HT1080 (cell line): ENCODE data around the gene APOC1. TPM values are rescaled to one million over a fixed set of nuclear protein-coding genes. Genes with fewer than 3 reads are reported as not detected.

Experiments used
- DNase-seq: peaks from one replicate; pipeline ENCODE4 v3.0.0-alpha.2; 2015; ENCODE audit warnings: low read depth
- total RNA-seq: library from RNA; depleted of rRNA; stranded (reverse); fragments of >200 nt; shearing (Covaris generic); gene quantifications from 2 replicates; pipeline ENCODE4 v1.2.3, GENCODE V29; 2014; rRNA removed

APOC1 gene
- total RNA-seq, 1 experiment from 2014 or later = 2.7 TPM

DNA sequence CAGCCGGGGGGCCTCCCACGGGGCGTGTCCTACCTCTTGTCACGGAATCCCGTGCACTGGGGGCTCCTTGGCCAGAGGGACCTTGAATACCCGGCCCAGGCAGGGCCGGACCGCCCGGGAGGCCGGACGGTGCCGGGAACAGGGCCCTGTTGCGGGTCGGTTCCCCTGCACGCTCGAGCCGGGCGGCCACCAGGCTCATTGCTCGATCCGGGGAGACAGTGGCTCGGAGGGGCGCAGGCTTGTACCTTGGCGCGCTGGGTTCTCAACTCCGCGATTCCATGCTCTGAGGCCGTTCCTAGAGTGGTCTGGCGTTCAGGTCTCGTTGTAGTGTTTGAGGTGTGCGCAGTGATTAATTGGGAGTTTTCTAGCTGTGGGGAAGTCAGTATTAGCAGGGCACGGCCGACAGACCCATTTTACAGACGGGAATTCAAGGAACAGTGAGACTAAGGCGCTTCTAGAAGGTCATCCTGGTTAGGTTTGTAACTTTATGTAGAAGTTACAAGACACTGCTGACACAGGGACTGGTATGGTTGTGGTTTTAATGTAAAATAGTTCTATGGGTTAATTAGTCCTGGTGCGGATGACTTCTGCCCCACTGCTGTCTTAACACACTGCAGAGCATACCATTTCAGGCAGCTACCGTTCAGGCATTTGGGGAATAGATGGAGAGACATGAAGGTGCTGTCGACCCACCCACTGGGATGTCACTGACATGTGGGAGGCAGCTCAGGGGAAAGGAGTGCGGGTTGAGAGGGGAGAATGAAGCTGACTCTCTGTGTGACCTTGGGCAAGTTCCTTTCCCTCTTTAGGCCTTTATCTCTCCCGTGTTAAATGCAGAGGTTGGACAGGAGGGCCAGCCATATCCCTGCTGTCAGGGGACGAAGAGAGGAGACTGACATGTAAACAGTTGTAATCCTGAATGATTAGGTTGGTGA lies 41.4 kb downstream of the APOC1 start:
- no peak for DNase-seq

DNA sequence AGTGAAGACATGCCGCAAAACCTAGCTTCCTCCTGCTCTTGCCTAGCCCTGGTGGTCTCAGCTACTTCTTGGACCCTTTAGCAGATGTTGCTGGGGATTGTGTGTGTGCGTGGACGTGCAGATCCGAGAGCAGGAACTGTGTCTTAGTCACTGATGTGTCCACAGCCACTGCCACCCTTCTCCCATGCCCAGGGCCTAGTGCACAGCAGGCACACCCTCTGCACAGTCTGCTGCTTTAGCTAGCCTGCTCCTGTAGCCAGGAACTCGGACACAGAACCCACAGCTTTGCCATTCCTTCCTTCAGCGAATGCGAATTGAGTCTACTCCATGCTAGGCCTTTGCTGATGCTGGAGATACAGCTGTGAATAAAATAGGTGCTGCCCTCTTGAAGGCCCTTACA lies 43.1 kb downstream of the APOC1 start:
- no peak for DNase-seq

DNA sequence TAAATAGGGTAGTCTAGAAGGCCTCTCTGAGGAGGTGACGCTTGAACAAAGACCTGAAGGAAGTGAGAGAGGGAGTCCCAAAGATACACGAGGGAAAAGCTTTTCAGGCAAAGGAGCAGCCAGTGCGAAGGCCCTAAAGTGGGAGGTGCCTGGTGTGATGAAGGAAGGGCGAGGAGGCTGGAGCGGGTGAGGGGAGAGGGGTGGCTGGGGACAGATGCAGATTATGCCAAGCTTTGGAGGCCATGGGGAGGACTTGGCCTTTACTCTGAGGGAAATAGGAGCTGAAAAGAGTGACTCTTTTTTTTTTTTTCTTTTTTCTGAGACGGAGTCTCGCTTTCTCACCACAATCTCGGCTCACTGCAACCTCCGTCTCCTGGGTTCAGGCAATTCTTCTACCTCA lies 43.7 kb downstream of the APOC1 start:
- no peak for DNase-seq

DNA sequence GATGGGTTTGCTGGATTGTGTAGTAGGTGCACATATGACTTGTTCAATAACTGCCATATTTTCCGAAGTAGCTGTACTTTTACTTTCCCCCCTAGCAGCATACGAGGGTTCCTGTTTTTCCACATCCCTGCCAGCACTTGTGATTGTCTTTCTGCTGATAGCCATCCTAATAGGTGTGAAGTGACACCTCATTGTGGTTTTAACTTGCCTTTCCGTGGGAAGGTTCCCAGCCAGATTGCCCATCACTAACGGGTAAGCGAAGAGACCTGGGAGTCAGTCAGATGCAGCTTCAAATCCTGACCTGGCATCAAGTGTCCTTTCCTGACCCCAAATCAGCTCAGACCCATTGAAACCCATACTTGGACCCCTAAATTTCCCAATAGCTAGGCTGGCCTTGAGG lies 45.3 kb downstream of the APOC1 start:
- no peak for DNase-seq

- no peak for DNase-seq
Measured at GRCh38 chr19:44960906-44961728, 46.7 kb downstream of the APOC1 start.

GRCh38 chr19:44961821-44962220 lies 47.4 kb downstream of the APOC1 start:
- no peak for DNase-seq

GRCh38 chr19:44968118-44968517 lies 53.7 kb downstream of the APOC1 start:
- DNase-seq = no peak

DNA sequence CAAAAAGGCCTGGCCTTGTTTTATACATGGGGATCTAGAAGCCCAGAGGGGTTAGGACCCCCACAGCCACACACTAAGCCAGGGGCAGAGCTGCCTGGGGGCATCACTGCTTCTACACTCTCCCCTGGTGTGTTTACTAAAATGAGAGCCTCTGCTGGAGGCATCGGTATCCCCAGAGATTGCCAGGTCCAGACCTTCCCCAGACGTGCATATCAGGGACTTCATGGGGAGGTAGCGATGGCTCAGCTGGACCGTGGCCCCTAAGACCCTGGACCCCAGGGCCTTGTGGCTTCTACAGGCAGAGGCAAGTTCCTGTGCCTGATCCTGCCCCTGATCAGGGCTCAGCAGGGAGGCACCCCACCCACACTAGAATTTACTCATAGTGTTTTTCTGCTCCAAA lies 54.3 kb downstream of the APOC1 start:
- DNase-seq = no peak

Other genes with a start within 250 kb of the APOC1 start
- gene CEACAM19, start 243.1 kb upstream of the APOC1 start, total RNA-seq = 0.03 TPM in 1 of 2 replicates, not detected in the other
- gene CEACAM16, start 215.5 kb upstream of the APOC1 start, total RNA-seq = not detected in 2 replicates
- 4.0 and 5.2 TPM in 2 replicates for gene BCL3, start 165.9 kb upstream of the APOC1 start, total RNA-seq
- gene CBLC, start 136.7 kb upstream of the APOC1 start, total RNA-seq = 0.33 TPM in 1 of 2 replicates, not detected in the other
- gene BCAM, start 105.5 kb upstream of the APOC1 start, total RNA-seq = 2.0 and 3.9 TPM in 2 replicates
- gene NECTIN2, start 68.3 kb upstream of the APOC1 start, total RNA-seq = 131 and 151 TPM in 2 replicates
- gene TOMM40, start 23.4 kb upstream of the APOC1 start, total RNA-seq = 230 and 243 TPM in 2 replicates
- 1.4 and 1.9 TPM in 2 replicates for gene APOE, start 8.8 kb upstream of the APOC1 start, total RNA-seq
- gene APOC4, start 27.6 kb downstream of the APOC1 start, total RNA-seq = not detected in 2 replicates
- gene APOC2, start 31.4 kb downstream of the APOC1 start, total RNA-seq = not detected in 2 replicates
- gene CLPTM1, start 40.8 kb downstream of the APOC1 start, total RNA-seq = 34.2 and 51.5 TPM in 2 replicates
- 3.2 TPM in 2 replicates for gene RELB, start 86.9 kb downstream of the APOC1 start, total RNA-seq
- 31.0 and 36.9 TPM in 2 replicates for gene CLASRP, start 124.4 kb downstream of the APOC1 start, total RNA-seq
- not detected in 2 replicates for gene ZNF296, start 161.9 kb downstream of the APOC1 start, total RNA-seq
- 58.2 and 59.2 TPM in 2 replicates for gene GEMIN7, start 164.7 kb downstream of the APOC1 start, total RNA-seq
- gene PPP1R37, start 178.6 kb downstream of the APOC1 start, total RNA-seq = 24.8 and 26.5 TPM in 2 replicates
- not detected in 2 replicates for gene NKPD1, start 246.4 kb downstream of the APOC1 start, total RNA-seq